HG02884 (cell line): ENCODE measurements around the gene BOC.

ENCODE experiments used
- ATAC-seq: cut with Tn5 transposase; IDR thresholded peaks from one replicate; pipeline ENCODE4 v1.9.1; 2021; ENCODE audit warnings: mild to moderate bottlenecking, moderate library complexity; ENCODE audit not compliant: unreplicated experiment

Gene BOC

GRCh38 chr3:113285226-113285625, 73.9 kb downstream of the BOC start:
- ATAC-seq = no peak

GRCh38 chr3:113285741-113286140, 74.4 kb downstream of the BOC start:
- no peak for ATAC-seq

- no peak for ATAC-seq
Observed at GRCh38 chr3:113286524-113286923, 75.2 kb downstream of the BOC start.

- ATAC-seq = no peak
Observed at GRCh38 chr3:113287111-113287802, 75.9 kb downstream of the BOC start.

GRCh38 chr3:113287803-113288648, 76.7 kb downstream of the BOC start:
- no peak for ATAC-seq

- no peak for ATAC-seq
Observed at GRCh38 chr3:113288881-113289280, 77.5 kb downstream of the BOC start.

- ATAC-seq = no peak
Observed at GRCh38 chr3:113291572-113291971, 80.2 kb downstream of the BOC start.

- no peak for ATAC-seq
Observed at GRCh38 chr3:113292933-113293332, 81.6 kb downstream of the BOC start.

- no peak for ATAC-seq
Observed at GRCh38 chr3:113293348-113293747, 82.0 kb downstream of the BOC start.

GRCh38 chr3:113295463-113295862, 84.1 kb downstream of the BOC start:
- ATAC-seq = no peak

GRCh38 chr3:113297287-113297686, 85.9 kb downstream of the BOC start:
- no peak for ATAC-seq

GRCh38 chr3:113297841-113298240, 86.5 kb downstream of the BOC start:
- no peak for ATAC-seq

GRCh38 chr3:113300596-113300995, 89.2 kb downstream of the BOC start:
- ATAC-seq = no peak

- no peak for ATAC-seq
Observed at GRCh38 chr3:113304102-113304501, 92.7 kb downstream of the BOC start.

GRCh38 chr3:113304856-113305540, 93.6 kb downstream of the BOC start:
- ATAC-seq = no peak

GRCh38 chr3:113310960-113311359, 99.6 kb downstream of the BOC start:
- no peak for ATAC-seq

GRCh38 chr3:113312416-113312815, 101.1 kb downstream of the BOC start:
- no peak for ATAC-seq

GRCh38 chr3:113314923-113315322, 103.6 kb downstream of the BOC start:
- ATAC-seq = no peak

GRCh38 chr3:113329757-113330156, 118.4 kb downstream of the BOC start:
- ATAC-seq = no peak

GRCh38 chr3:113330742-113331141, 119.4 kb downstream of the BOC start:
- ATAC-seq = no peak

GRCh38 chr3:113331187-113331586, 119.8 kb downstream of the BOC start:
- ATAC-seq = no peak
